ENCODE measurements around the gene CIAO3. TPM values are rescaled to one million over a fixed set of nuclear protein-coding genes. Genes with fewer than 3 reads are reported as not detected.

Gene CIAO3
- total RNA-seq, 2 experiments from 2014 or later, result 33.3 to 38.2 TPM

GRCh38 chr16:741986-742629 lies 1.3 kb upstream of the CIAO3 start:
- no peak for ATAC-seq (ENCODE audit: poor library complexity)
- ChIA-PET CTCF (interaction anchor here (1.7 kb wide), 1 partner anchor 30 kb away, joined by 9 read pairs; no protein-coding TSS in a partner anchor), POLR2A (no interaction called here)
- H3K27me3 Mint-ChIP-seq, result no peaks in the 10 kb centered on the region
- TF ChIP-seq CTCF (IDR thresholded peaks at IDR 0.05), result no peak
- peaks cover 16% of the 10 kb centered on the region for H3K36me3 ChIP-seq (ENCODE audit: insufficient read depth, low read length)
- H3K4me3 ChIP-seq (ENCODE audit: low read length), result no peak overlapping the region
- no peaks in the 10 kb centered on the region for H3K9me3 ChIP-seq (ENCODE audit: control insufficient read depth in 1 of 2, insufficient read depth in 1 of 2, low read length in 2 of 2)
- DNase-seq, result no peak
- no peaks in the 10 kb centered on the region for H3K27me3 ChIP-seq (ENCODE audit: control insufficient read depth in 1 of 2, insufficient read depth in 2 of 2, low read length in 2 of 2)
- peaks cover 4% of the 10 kb centered on the region for H3K36me3 Mint-ChIP-seq (ENCODE audit: low read depth)
- intact Hi-C loops (cut with DNase I, micrococcal nuclease), result loop anchor here (1.0 kb wide), 3 partner anchors 31 to 65 kb away; partner anchors contain the start of genes CHTF18 (in 1 of the 2) and RPUSD1 (in 1 of the 2)
- no peak overlapping the region for H3K27ac Mint-ChIP-seq
- no peak overlapping the region for H3K27ac ChIP-seq (ENCODE audit: low read depth in 1 of 2, low read length in 2 of 2)
- H3K4me3 Mint-ChIP-seq, result peak overlapping the region; percentile 69
- H3K9me3 Mint-ChIP-seq, result no peaks in the 10 kb centered on the region
- H3K4me1 Mint-ChIP-seq (ENCODE audit: low read depth), result no peaks in the 10 kb centered on the region
- H3K4me1 ChIP-seq (ENCODE audit: insufficient read depth, low read length), result peaks cover 20% of the 10 kb centered on the region

GRCh38 chr16:740459-740763 lies 386 bp downstream of the CIAO3 start:
- POLR2A ChIA-PET, result interaction anchor here (0.8 to 1.7 kb wide), 6 partner anchors 12 to 47 kb away, joined by 3 to 7 read pairs (median 6); partner anchors contain the start of genes ANTKMT, CCDC78, CHTF18 and RPUSD1
- peaks cover 18% of the 10 kb centered on the region for H3K36me3 Mint-ChIP-seq (ENCODE audit: low read depth)
- ATAC-seq (ENCODE audit: poor library complexity) (peak; percentile 4), DNase-seq (no peak)
- no peaks in the 10 kb centered on the region for H3K4me1 Mint-ChIP-seq (ENCODE audit: low read depth)
- CTCF ChIA-PET, result interaction anchor here (1.2 to 1.9 kb wide), 6 partner anchors 11 to 152 kb away, joined by 3 to 9 read pairs (median 8); partner anchors contain the start of genes ANTKMT and METRN
- no peak for TF ChIP-seq CTCF (IDR thresholded peaks at IDR 0.05)
- H3K9me3 Mint-ChIP-seq, result no peaks in the 10 kb centered on the region
- Histone ChIP-seq H3K27ac (ENCODE audit: low read depth in 1 of 2, low read length in 2 of 2) (peak overlapping the region; percentile 64 to 73), H3K4me3 (ENCODE audit: low read length) (peak overlapping the region; percentile 88), H3K36me3 (ENCODE audit: insufficient read depth, low read length) (peaks cover 32% of the 10 kb centered on the region), H3K4me1 (ENCODE audit: insufficient read depth, low read length) (peaks cover 20% of the 10 kb centered on the region), H3K9me3 (ENCODE audit: control insufficient read depth in 1 of 2, insufficient read depth in 1 of 2, low read length in 2 of 2) (no peaks in the 10 kb centered on the region), H3K27me3 (ENCODE audit: control insufficient read depth in 1 of 2, insufficient read depth in 2 of 2, low read length in 2 of 2) (no peaks in the 10 kb centered on the region)
- intact Hi-C loops (cut with DNase I, micrococcal nuclease), result no loop called here
- H3K27ac Mint-ChIP-seq, result no peak overlapping the region
- H3K4me3 Mint-ChIP-seq, result peak overlapping the region; percentile 83
- H3K27me3 Mint-ChIP-seq, result no peaks in the 10 kb centered on the region

- peaks cover 20% of the 10 kb centered on the region for H3K4me1 ChIP-seq (ENCODE audit: insufficient read depth, low read length)
- POLR2A ChIA-PET, result interaction anchor here (0.8 to 1.7 kb wide), 7 partner anchors 11 to 48 kb away, joined by 3 to 7 read pairs (median 5); partner anchors contain the start of genes ANTKMT, CHTF18 and RPUSD1
These were observed 988 bp downstream of the CIAO3 start for GRCh38 chr16:739560-740458.

More at GRCh38 chr16:739560-740458, 988 bp downstream of the CIAO3 start:
- Mint-ChIP-seq H3K36me3 (ENCODE audit: low read depth) (peaks cover 23% of the 10 kb centered on the region), H3K27me3 (no peaks in the 10 kb centered on the region), H3K27ac (no peak overlapping the region), H3K9me3 (no peaks in the 10 kb centered on the region), H3K4me3 (peak overlapping the region; percentile 60), H3K4me1 (ENCODE audit: low read depth) (no peaks in the 10 kb centered on the region)
- CTCF ChIA-PET, result interaction anchor here (1.4 to 1.9 kb wide), 5 partner anchors 11 to 45 kb away, joined by 3 to 9 read pairs (median 8); partner anchors contain the start of genes ANTKMT and METRN
- Histone ChIP-seq H3K27ac (ENCODE audit: low read depth in 1 of 2, low read length in 2 of 2) (no peak overlapping the region), H3K36me3 (ENCODE audit: insufficient read depth, low read length) (peaks cover 37% of the 10 kb centered on the region), H3K4me3 (ENCODE audit: low read length) (peak overlapping the region; percentile 88), H3K9me3 (ENCODE audit: control insufficient read depth in 1 of 2, insufficient read depth in 1 of 2, low read length in 2 of 2) (no peaks in the 10 kb centered on the region), H3K27me3 (ENCODE audit: control insufficient read depth in 1 of 2, insufficient read depth in 2 of 2, low read length in 2 of 2) (no peaks in the 10 kb centered on the region)
- TF ChIP-seq CTCF (IDR thresholded peaks at IDR 0.05), result no peak
- no peak for DNase-seq
- no peak for ATAC-seq (ENCODE audit: poor library complexity)
- intact Hi-C loops (cut with DNase I, micrococcal nuclease), result no loop called here
